ENCODE measurements around the gene SDK1.

DNA sequence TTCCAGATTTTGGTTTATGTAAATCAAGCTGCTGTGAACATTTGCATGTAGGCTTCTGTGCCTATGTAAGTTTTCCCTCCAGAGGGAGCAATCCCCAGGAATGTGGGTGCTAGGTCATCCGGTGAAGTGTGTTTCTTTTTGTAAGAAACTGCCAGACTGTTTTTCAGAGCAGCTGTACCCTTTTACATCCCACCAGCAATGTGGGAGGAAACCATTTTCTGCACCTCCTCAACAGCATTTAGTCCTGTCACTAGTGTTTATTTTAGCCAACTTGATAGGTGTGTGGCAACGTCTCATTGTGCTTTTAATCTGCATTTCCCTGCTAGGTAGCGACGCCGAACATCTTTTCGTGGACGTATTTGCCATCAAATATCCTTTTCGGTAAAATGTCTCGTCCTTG is 985.3 kb downstream of the SDK1 start:
- TF ChIP-seq, protein P1, sequence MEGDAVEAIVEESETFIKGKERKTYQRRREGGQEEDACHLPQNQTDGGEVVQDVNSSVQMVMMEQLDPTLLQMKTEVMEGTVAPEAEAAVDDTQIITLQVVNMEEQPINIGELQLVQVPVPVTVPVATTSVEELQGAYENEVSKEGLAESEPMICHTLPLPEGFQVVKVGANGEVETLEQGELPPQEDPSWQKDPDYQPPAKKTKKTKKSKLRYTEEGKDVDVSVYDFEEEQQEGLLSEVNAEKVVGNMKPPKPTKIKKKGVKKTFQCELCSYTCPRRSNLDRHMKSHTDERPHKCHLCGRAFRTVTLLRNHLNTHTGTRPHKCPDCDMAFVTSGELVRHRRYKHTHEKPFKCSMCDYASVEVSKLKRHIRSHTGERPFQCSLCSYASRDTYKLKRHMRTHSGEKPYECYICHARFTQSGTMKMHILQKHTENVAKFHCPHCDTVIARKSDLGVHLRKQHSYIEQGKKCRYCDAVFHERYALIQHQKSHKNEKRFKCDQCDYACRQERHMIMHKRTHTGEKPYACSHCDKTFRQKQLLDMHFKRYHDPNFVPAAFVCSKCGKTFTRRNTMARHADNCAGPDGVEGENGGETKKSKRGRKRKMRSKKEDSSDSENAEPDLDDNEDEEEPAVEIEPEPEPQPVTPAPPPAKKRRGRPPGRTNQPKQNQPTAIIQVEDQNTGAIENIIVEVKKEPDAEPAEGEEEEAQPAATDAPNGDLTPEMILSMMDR (IDR thresholded peaks at IDR 0.05), result no peak
- no peak for TF ChIP-seq POLR2A (IDR thresholded peaks at IDR 0.05)
